ENCODE results near the gene SORBS1. TPM values are rescaled to one million over a fixed set of nuclear protein-coding genes. Genes with fewer than 3 reads are reported as not detected.

SORBS1 gene
- total RNA-seq, 1 donor from 2014 or later = 431 TPM

GRCh38 chr10:95289921-95290421 is 271.2 kb downstream of the SORBS1 start:
- no peak for DNase-seq (ENCODE audit: low spot score)

GRCh38 chr10:95289003-95289920 is 271.9 kb downstream of the SORBS1 start:
- no peak for DNase-seq (ENCODE audit: low spot score)

GRCh38 chr10:95288303-95288702 is 272.9 kb downstream of the SORBS1 start:
- DNase-seq (ENCODE audit: low spot score) = no peak

- no peak for DNase-seq (ENCODE audit: low spot score)
These were observed 273.9 kb downstream of the SORBS1 start for GRCh38 chr10:95287281-95287680.

GRCh38 chr10:95286707-95287106 is 274.5 kb downstream of the SORBS1 start:
- DNase-seq (ENCODE audit: low spot score) = no peak

- no peak for DNase-seq (ENCODE audit: low spot score)
These were observed 275.6 kb downstream of the SORBS1 start for GRCh38 chr10:95285556-95285955.

GRCh38 chr10:95284807-95285206 is 276.4 kb downstream of the SORBS1 start:
- no peak for DNase-seq (ENCODE audit: low spot score)

GRCh38 chr10:95282107-95282506 is 279.1 kb downstream of the SORBS1 start:
- no peak for DNase-seq (ENCODE audit: low spot score)

- DNase-seq (ENCODE audit: low spot score) = no peak
These were observed 280.0 kb downstream of the SORBS1 start for GRCh38 chr10:95281206-95281605.

GRCh38 chr10:95280637-95281036 is 280.5 kb downstream of the SORBS1 start:
- no peak for DNase-seq (ENCODE audit: low spot score)

- DNase-seq (ENCODE audit: low spot score) = no peak
These were observed 281.9 kb downstream of the SORBS1 start for GRCh38 chr10:95279042-95279820.

GRCh38 chr10:95278061-95278988 is 282.8 kb downstream of the SORBS1 start:
- DNase-seq (ENCODE audit: low spot score) = no peak

GRCh38 chr10:95277614-95278013 is 283.6 kb downstream of the SORBS1 start:
- no peak for DNase-seq (ENCODE audit: low spot score)

GRCh38 chr10:95277201-95277570 is 284.0 kb downstream of the SORBS1 start:
- no peak for DNase-seq (ENCODE audit: low spot score)

GRCh38 chr10:95276367-95277200 is 284.6 kb downstream of the SORBS1 start:
- DNase-seq (ENCODE audit: low spot score) = no peak

- no peak for DNase-seq (ENCODE audit: low spot score)
These were observed 285.3 kb downstream of the SORBS1 start for GRCh38 chr10:95275726-95276366.

- DNase-seq (ENCODE audit: low spot score) = peak; percentile 60
These were observed 287.5 kb downstream of the SORBS1 start for GRCh38 chr10:95273393-95274312.

GRCh38 chr10:95268438-95268837 is 292.7 kb downstream of the SORBS1 start:
- DNase-seq (ENCODE audit: low spot score) = no peak

- DNase-seq (ENCODE audit: low spot score) = no peak
These were observed 293.9 kb downstream of the SORBS1 start for GRCh38 chr10:95267251-95267650.
